Measurements from ENCODE around the gene ORAI1. TPM values are rescaled to one million over a fixed set of nuclear protein-coding genes. Genes with fewer than 3 reads are reported as not detected.

Gene ORAI1
- polyA plus RNA-seq: 17.1 to 29.4 TPM (median 26.4 TPM) in 3 replicates
- 2.9 TPM for polyA plus RNA-seq (2011; ENCODE audit: low read depth)
- polyA plus RNA-seq (2011; cell fraction: cytosol; rRNA removed): 31.1 and 63.8 TPM in 2 replicates
- 14.4 and 25.0 TPM in 2 replicates for polyA plus RNA-seq (2011; cell fraction: nucleus; rRNA removed)
- polyA plus RNA-seq (2012; ENCODE audit: low replicate concordance): 18.7 and 40.0 TPM in 2 replicates
- polyA minus RNA-seq: 24.1 to 41.4 TPM (median 25.1 TPM) in 3 replicates
- polyA minus RNA-seq (2011; cell fraction: cytosol; rRNA and poly(A)+ RNA removed): 87.5 TPM
- 12.6 and 17.3 TPM in 2 replicates for polyA minus RNA-seq (2011; cell fraction: nucleus; rRNA and poly(A)+ RNA removed)

DNA sequence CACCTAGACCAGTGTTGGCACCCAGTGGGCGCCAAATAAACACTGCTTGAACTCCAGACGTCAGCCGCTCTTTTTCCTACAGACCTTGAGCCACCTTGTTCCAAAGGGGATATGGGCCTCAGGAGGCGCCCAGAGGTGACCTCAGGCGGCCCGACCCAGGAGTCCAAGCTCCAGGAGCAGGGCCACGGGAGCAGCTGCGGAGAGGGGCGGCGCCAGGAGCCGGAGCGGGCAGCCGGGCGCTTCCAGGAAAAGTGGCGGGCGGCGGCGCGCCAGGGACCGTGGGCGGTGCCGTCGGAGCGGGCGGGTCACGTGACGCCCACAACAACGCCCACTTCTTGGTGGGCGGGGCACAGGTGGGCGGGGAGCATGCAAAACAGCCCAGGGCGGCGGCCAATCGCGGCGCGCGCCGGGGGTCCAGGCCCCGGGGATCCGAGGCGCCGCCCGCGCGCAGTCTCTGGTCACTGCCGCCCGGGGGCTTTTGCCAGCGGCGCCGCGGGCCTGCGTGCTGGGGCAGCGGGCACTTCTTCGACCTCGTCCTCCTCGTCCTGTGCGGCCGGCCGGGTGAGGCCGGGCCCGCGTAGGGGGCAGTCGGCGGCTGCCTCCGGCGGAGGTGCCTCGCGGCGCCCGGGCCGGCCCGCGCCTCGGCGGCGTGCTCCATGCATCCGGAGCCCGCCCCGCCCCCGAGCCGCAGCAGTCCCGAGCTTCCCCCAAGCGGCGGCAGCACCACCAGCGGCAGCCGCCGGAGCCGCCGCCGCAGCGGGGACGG lies at the start of gene ORAI1:
ORAI1 (plus strand) TSS at position 444 of the 766 bp plus-strand sequence.
- Histone ChIP-seq H3K27ac (ENCODE audit: control insufficient read depth, insufficient read depth, low read length) (peak within 1 kb of the TSS; percentile 85), H3K9me3 (ENCODE audit: control insufficient read depth, low read depth, low read length) (no peaks in the 10 kb centered on the region), H2AFZ (ENCODE audit: control insufficient read depth, low read length) (peak within 1 kb of the TSS; percentile 84), H3K4me3 (ENCODE audit: control insufficient read depth in 2 of 3, extremely low read depth in 1 of 3, insufficient read depth in 2 of 3, low read depth in 1 of 3, low read length in 3 of 3) (peak within 1 kb of the TSS; percentile 55 to 84 (median 74)), H4K20me1 (ENCODE audit: control insufficient read depth, extremely low read depth, insufficient read depth, low read length) (no peaks in the 10 kb centered on the region), H3K4me2 (ENCODE audit: control insufficient read depth, extremely low read depth, insufficient read depth, low read depth, low read length) (peak within 1 kb of the TSS; percentile 90), H3K9me1 (ENCODE audit: control insufficient read depth, extremely low read depth, insufficient read depth, low read length) (no peaks in the 10 kb centered on the region), H3K9ac (ENCODE audit: control insufficient read depth, extremely low read depth, insufficient read depth, low read length) (peak within 1 kb of the TSS; percentile 86), H3K4me1 (ENCODE audit: control insufficient read depth, extremely low read depth, insufficient read depth, low read length) (peaks cover 30% of the 10 kb centered on the region), H3K36me3 (ENCODE audit: control insufficient read depth in 2 of 2, extremely low read depth in 1 of 2, insufficient read depth in 2 of 2, low read length in 2 of 2) (peaks cover under 1 to 5% of the 10 kb centered on the region in 2 experiments), H3K79me2 (ENCODE audit: control insufficient read depth, insufficient read depth, low read length) (peaks cover 27% of the 10 kb centered on the region), H3K27me3 (ENCODE audit: control insufficient read depth, extremely low read depth, insufficient read depth, low read length) (no peaks in the 10 kb centered on the region)
- no peak for TF ChIP-seq EZH2 (IDR thresholded peaks at IDR 0.05; ENCODE audit: low read length)
- TF ChIP-seq CTCF (optimal IDR thresholded peaks at IDR 0.05 in 1 of 3, IDR thresholded peaks at IDR 0.05 in 1 of 3, conservative IDR thresholded peaks at IDR 0.05 in 1 of 3; ENCODE audit: extremely low read depth in 1 of 3, insufficient read depth in 2 of 3, low read length in 3 of 3): no peak
- FAIRE-seq (no peak), DNase-seq (ENCODE audit: low read depth, low spot score) (no peak)
- dilution Hi-C loops (cut with MboI; ENCODE audit: extremely low pct_ligation_motif_present, low sequenced_read_pairs): no loop called here

- dilution Hi-C loops (cut with MboI; ENCODE audit: extremely low pct_ligation_motif_present, low sequenced_read_pairs): no loop called here
- peak overlapping the region; percentile 88 for H3K4me2 ChIP-seq (ENCODE audit: control insufficient read depth, extremely low read depth, insufficient read depth, low read depth, low read length)
- peak; percentile 13 for FAIRE-seq
Measured at GRCh38 chr12:121576851-121577391, 49.4 kb upstream of the ORAI1 start.

More at GRCh38 chr12:121576851-121577391, 49.4 kb upstream of the ORAI1 start:
- H2AFZ ChIP-seq (ENCODE audit: control insufficient read depth, low read length): peak overlapping the region; percentile 55
- H4K20me1 ChIP-seq (ENCODE audit: control insufficient read depth, extremely low read depth, insufficient read depth, low read length): no peaks in the 10 kb centered on the region
- H3K4me1 ChIP-seq (ENCODE audit: control insufficient read depth, extremely low read depth, insufficient read depth, low read length): peaks cover 52% of the 10 kb centered on the region
- peaks cover 3% of the 10 kb centered on the region for H3K9me1 ChIP-seq (ENCODE audit: control insufficient read depth, extremely low read depth, insufficient read depth, low read length)
- H3K79me2 ChIP-seq (ENCODE audit: control insufficient read depth, insufficient read depth, low read length): no peaks in the 10 kb centered on the region
- peak overlapping the region in 2 of 3 experiments; percentile 56 to 72 for H3K4me3 ChIP-seq (ENCODE audit: control insufficient read depth in 2 of 3, extremely low read depth in 1 of 3, insufficient read depth in 2 of 3, low read depth in 1 of 3, low read length in 3 of 3)
- H3K9me3 ChIP-seq (ENCODE audit: control insufficient read depth, low read depth, low read length): no peaks in the 10 kb centered on the region
- no peak for DNase-seq (ENCODE audit: low read depth, low spot score)
- TF ChIP-seq CTCF (optimal IDR thresholded peaks at IDR 0.05 in 1 of 3, IDR thresholded peaks at IDR 0.05 in 1 of 3, conservative IDR thresholded peaks at IDR 0.05 in 1 of 3; ENCODE audit: extremely low read depth in 1 of 3, insufficient read depth in 2 of 3, low read length in 3 of 3): no peak
- no peak for TF ChIP-seq EZH2 (IDR thresholded peaks at IDR 0.05; ENCODE audit: low read length)
- no peaks in the 10 kb centered on the region for H3K27me3 ChIP-seq (ENCODE audit: control insufficient read depth, extremely low read depth, insufficient read depth, low read length)
- peaks cover 1 to 8% of the 10 kb centered on the region in 2 experiments for H3K36me3 ChIP-seq (ENCODE audit: control insufficient read depth in 2 of 2, extremely low read depth in 1 of 2, insufficient read depth in 2 of 2, low read length in 2 of 2)
- peak overlapping the region; percentile 83 for H3K9ac ChIP-seq (ENCODE audit: control insufficient read depth, extremely low read depth, insufficient read depth, low read length)
- H3K27ac ChIP-seq (ENCODE audit: control insufficient read depth, insufficient read depth, low read length): peak overlapping the region; percentile 96
